Progenitor cell of endocrine pancreas (in vitro differentiated cells): Measurements from ENCODE around the gene SNX9. TPM values are rescaled to one million over a fixed set of nuclear protein-coding genes. Genes with fewer than 3 reads are reported as not detected.

Source experiments
- DNase-seq: peaks from one replicate; pipeline ENCODE4 v3.0.0; 2021; ENCODE audit warnings: low spot score; ENCODE audit not compliant: unreplicated experiment
- H3K27ac Mint-ChIP-seq: 2 replicates; pipeline ENCODE4 v1.8.0; 2021; ENCODE audit warnings: mild to moderate bottlenecking, moderate library complexity, mixed read lengths
- H3K27me3 Mint-ChIP-seq: 2 replicates; pipeline ENCODE4 v1.8.0; 2021; ENCODE audit warnings: mixed read lengths
- H3K36me3 Mint-ChIP-seq: 2 replicates; pipeline ENCODE4 v1.8.0; 2022; ENCODE audit warnings: mixed read lengths; ENCODE audit not compliant: insufficient read depth
- H3K4me1 Mint-ChIP-seq: 2 replicates; pipeline ENCODE4 v1.8.0; 2021; ENCODE audit warnings: low read depth, mixed read lengths
- H3K4me3 Mint-ChIP-seq: 2 replicates; pipeline ENCODE4 v1.8.0; 2021; ENCODE audit warnings: low read depth, mild to moderate bottlenecking, moderate library complexity, mixed read lengths
- H3K9me3 Mint-ChIP-seq: 2 replicates; pipeline ENCODE4 v1.8.0; 2021; ENCODE audit warnings: low read depth, mixed read lengths
- total RNA-seq: library from RNA; stranded (reverse); gene quantifications from 2 replicates; pipeline ENCODE4 v1.2.1, GENCODE V29; 2021
- TF ChIP-seq, protein P1 (sequence below): fragments of 200-600 bp; sonication (generic); IDR thresholded peaks from one replicate; pipeline ENCODE4 v1.5.0; 2021; ENCODE audit warnings: antibody characterized with exemption, mild to moderate bottlenecking; ENCODE audit not compliant: unreplicated experiment

SNX9 gene
- total RNA-seq, 1 donor from 2014 or later = 29.3 TPM

DNA sequence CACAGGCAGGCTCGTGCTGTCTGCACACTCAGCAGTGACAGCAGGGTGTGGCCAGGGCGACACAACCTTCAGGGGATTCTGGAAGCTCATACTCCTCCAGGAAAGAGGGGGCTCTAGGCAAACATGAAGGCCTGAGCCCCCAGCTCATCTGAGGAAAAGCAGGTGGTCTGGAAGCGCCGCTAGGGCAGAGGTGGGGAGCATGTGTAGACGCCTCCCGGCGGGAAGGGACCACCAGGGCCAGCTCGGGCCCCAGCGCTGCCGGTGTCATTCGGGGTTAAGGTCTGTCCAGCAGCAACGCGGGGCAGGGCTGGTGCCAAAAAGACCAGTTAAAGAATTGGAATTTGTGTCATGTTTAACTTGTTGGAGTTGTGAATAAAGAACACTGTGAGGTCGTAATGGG lies 119.3 kb downstream of the SNX9 start:
- Mint-ChIP-seq H3K9me3 (no peaks in the 10 kb centered on the region), H3K27me3 (no peaks in the 10 kb centered on the region), H3K4me1 (peaks cover 8% of the 10 kb centered on the region), H3K36me3 (peaks cover 51% of the 10 kb centered on the region), H3K27ac (peak overlapping the region; percentile 87), H3K4me3 (no peak overlapping the region)
- TF ChIP-seq, protein P1, sequence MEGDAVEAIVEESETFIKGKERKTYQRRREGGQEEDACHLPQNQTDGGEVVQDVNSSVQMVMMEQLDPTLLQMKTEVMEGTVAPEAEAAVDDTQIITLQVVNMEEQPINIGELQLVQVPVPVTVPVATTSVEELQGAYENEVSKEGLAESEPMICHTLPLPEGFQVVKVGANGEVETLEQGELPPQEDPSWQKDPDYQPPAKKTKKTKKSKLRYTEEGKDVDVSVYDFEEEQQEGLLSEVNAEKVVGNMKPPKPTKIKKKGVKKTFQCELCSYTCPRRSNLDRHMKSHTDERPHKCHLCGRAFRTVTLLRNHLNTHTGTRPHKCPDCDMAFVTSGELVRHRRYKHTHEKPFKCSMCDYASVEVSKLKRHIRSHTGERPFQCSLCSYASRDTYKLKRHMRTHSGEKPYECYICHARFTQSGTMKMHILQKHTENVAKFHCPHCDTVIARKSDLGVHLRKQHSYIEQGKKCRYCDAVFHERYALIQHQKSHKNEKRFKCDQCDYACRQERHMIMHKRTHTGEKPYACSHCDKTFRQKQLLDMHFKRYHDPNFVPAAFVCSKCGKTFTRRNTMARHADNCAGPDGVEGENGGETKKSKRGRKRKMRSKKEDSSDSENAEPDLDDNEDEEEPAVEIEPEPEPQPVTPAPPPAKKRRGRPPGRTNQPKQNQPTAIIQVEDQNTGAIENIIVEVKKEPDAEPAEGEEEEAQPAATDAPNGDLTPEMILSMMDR = no peak
- no peak for DNase-seq

DNA sequence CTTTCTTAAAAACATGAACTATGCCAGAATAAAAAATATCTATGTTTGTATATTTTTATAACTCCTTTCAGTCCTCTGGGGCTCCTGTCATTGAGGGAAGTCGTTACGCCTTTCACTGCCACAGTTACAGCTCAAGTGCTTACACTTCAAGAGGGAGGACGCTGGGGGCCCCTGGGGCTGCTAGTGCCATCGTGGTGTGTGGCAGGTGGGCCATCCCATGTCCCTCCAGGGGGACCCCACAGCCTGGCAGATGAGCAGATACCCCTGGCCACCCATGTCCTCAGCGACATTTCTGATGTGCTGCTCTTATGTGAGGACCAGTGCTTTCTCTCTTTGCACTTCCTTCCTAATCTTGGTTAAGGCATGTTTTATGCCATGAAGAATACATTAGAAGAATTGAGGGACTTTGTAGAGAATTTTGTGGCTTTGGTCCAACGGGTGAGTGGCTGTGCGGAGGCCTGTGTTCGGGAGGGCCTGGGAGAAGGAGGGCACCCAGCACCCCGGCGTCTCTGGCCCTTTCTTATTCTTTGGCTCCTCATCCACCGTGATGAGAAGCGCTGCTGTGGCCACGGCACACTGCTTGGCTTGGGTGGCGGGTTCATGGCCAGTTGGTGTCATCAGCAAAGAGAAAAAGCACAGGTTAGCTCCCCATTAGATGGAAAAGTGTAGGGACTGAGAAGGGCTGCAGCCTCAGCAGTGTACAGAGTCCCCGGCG lies 120.4 kb downstream of the SNX9 start:
- TF ChIP-seq, protein P1 = no peak
- no peak overlapping the region for H3K4me3 Mint-ChIP-seq
- no peaks in the 10 kb centered on the region for H3K27me3 Mint-ChIP-seq
- H3K36me3 Mint-ChIP-seq = peaks cover 57% of the 10 kb centered on the region
- H3K4me1 Mint-ChIP-seq = peaks cover 8% of the 10 kb centered on the region
- no peak for DNase-seq
- H3K27ac Mint-ChIP-seq = peak overlapping the region; percentile 43
- H3K9me3 Mint-ChIP-seq = no peaks in the 10 kb centered on the region

DNA sequence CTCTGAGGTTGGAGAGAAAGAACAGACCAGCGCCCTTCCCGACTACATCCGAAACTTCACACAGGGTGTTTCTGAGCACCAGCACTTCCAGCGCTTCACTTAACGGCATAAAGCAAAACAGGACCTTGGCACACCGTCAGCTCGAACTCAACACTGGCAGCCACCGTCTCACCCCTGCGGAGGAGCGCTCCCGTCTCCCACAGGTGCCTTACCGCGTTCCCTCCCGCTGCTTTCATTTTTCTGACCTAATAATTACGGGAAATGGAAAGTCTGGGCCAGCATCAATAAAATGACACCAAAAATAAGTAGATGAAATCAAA lies 120.9 kb downstream of the SNX9 start:
- peak overlapping the region; percentile 43 for H3K27ac Mint-ChIP-seq
- TF ChIP-seq, protein P1 = no peak
- H3K4me3 Mint-ChIP-seq = no peak overlapping the region
- no peaks in the 10 kb centered on the region for H3K27me3 Mint-ChIP-seq
- H3K9me3 Mint-ChIP-seq = peaks cover 5% of the 10 kb centered on the region
- H3K4me1 Mint-ChIP-seq = peaks cover 8% of the 10 kb centered on the region
- DNase-seq = no peak
- peaks cover 57% of the 10 kb centered on the region for H3K36me3 Mint-ChIP-seq

DNA sequence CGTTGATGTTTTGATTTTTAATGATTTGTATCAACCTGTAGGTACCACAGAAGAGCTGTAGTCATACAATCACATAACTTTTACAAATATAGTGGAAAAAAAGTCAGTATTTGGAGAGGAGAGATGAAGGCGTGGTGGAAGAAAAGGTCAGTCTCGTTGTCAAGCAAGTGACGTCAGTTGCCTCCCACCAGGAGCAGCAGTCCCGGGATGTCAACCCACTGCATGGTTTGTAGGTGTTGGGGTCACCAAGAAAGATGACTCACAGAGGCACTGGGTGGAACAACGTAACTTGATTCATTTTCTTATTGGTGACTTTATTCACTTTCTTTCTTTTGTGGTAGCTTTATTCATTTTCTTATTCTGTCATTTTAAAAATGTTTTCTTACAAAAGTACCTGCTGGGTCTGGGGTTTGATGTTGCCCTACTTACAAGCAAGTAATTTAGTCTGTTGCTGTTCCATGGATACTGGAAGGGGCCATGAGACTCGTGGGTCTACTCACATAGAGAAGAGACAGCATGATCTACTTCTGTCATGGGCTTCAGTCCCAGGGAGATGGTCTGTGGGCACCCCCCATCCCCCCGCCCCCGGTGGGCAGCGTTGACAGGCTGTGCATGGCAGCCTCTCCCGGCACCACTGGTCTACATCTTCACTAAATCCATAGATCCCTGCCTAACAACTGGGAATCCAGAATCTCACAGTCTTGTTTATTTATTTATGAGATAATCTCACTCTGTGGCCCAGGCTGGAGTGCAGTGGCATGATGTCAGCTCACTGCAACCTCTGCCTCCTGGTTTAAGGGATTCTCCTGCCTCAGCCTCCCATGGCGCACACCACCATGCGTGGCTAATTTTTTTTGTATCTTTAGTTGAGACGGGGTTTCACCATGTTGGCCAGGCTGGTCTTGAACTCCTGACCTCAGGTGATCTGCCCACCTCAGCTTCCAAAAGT lies 122.2 kb downstream of the SNX9 start:
- H3K36me3 Mint-ChIP-seq = peaks cover 54% of the 10 kb centered on the region
- peak overlapping the region; percentile 82 for H3K27ac Mint-ChIP-seq
- H3K4me3 Mint-ChIP-seq = no peak overlapping the region
- H3K27me3 Mint-ChIP-seq = no peaks in the 10 kb centered on the region
- peaks cover 3% of the 10 kb centered on the region for H3K4me1 Mint-ChIP-seq
- peaks cover 18% of the 10 kb centered on the region for H3K9me3 Mint-ChIP-seq
- TF ChIP-seq, protein P1 = no peak
- DNase-seq = no peak

DNA sequence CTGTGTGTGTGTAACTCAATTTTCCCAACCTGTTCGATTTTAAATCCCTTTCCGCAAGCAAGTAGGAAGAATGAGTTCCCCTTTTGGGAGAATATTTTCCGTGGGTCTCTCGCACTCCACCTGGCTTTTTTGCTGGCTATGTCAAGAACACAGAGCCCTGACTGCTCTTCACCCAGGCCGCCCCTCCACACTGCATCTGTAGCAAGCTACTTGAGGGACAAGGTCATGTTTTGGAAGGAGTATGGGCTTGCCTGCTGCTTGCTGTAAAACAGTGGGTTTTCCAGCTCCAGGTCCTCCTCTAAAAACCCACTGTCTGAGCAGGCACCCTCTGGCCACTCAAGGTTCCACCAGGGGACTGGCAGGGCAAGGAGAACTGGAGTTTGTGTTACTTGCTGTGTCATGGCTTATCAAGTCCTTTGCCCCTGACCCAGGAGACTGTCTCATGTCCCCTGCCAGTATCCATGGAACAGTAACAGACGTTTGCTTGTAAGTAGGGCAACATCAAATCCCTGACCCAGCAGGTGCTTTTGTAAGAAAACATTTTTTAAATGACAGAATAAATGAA lies 123.1 kb downstream of the SNX9 start:
- Mint-ChIP-seq H3K9me3 (peaks cover 25% of the 10 kb centered on the region), H3K4me3 (no peak overlapping the region), H3K36me3 (peaks cover 49% of the 10 kb centered on the region), H3K27me3 (no peaks in the 10 kb centered on the region), H3K27ac (peak overlapping the region; percentile 82), H3K4me1 (peaks cover 2% of the 10 kb centered on the region)
- TF ChIP-seq, protein P1 = no peak
- no peak for DNase-seq
